HepG2 (cell line): ENCODE measurements around the gene BMERB1. TPM values are rescaled to one million over a fixed set of nuclear protein-coding genes. Genes with fewer than 3 reads are reported as not detected.

ENCODE experiments used
- ARHGAP35 ChIP-seq: sonication (generic); formaldehyde crosslinking; IDR thresholded peaks from 2 replicates; pipeline ENCODE4 v1.9.0; 2022; ENCODE audit warnings: mild to moderate bottlenecking, inconsistent platforms, moderate library complexity, missing genetic modification reagents, borderline replicate concordance
- ETV6 ChIP-seq: sonication (generic); formaldehyde crosslinking; conservative IDR thresholded peaks from 2 replicates; pipeline ENCODE4 v1.4.0; 2020; ENCODE audit warnings: missing genetic modification reagents
- ISL2 ChIP-seq: sonication (generic); formaldehyde crosslinking; IDR thresholded peaks from 2 replicates; pipeline ENCODE4 v1.5.0; 2020; ENCODE audit warnings: missing genetic modification reagents
- SMARCE1 ChIP-seq: fragments of 450-650 bp; IDR thresholded peaks from 2 replicates; pipeline ENCODE4 v1.6.1; 2017; ENCODE audit warnings: borderline replicate concordance
- SP140L ChIP-seq: sonication (generic); formaldehyde crosslinking; IDR thresholded peaks from 2 replicates; pipeline ENCODE4 v1.4.0; 2020; ENCODE audit warnings: missing genetic modification reagents, borderline replicate concordance
- UBTF ChIP-seq: sonication (generic); formaldehyde crosslinking; IDR thresholded peaks from 2 replicates; pipeline ENCODE4 v1.4.0; 2020; ENCODE audit warnings: mild to moderate bottlenecking, missing genetic modification reagents
- ZNF280B ChIP-seq: sonication (generic); formaldehyde crosslinking; IDR thresholded peaks from 2 replicates; pipeline ENCODE4 v1.5.0; 2020; ENCODE audit warnings: missing genetic modification reagents, mild to moderate bottlenecking, borderline replicate concordance
- ZNF570 ChIP-seq: sonication (generic); formaldehyde crosslinking; IDR thresholded peaks from 2 replicates; pipeline ENCODE4 v1.4.0; 2020; ENCODE audit warnings: mild to moderate bottlenecking, missing genetic modification reagents, borderline replicate concordance
- ZNF737 ChIP-seq: sonication (generic); formaldehyde crosslinking; IDR thresholded peaks from 2 replicates; pipeline ENCODE4 v1.5.0; 2020; ENCODE audit warnings: missing genetic modification reagents, mild to moderate bottlenecking, borderline replicate concordance
- ZNF883 ChIP-seq: sonication (generic); formaldehyde crosslinking; IDR thresholded peaks from 2 replicates; pipeline ENCODE4 v1.5.1; 2020; ENCODE audit warnings: mild to moderate bottlenecking, missing genetic modification reagents; ENCODE audit errors: not compliant biosample characterization
- polyA plus RNA-seq, 8 experiments: library from polyadenylated mRNA; depleted of rRNA in 3 of 8; stranded (reverse) in 7 of 8; unstranded in 1 of 8; fragments of >200 nt; fragmentation: Illumina TruSeq in 4 of 8; extraction: Trizol in 4 of 8; gene quantifications; 2 replicates each; pipeline versions ENCODE4 v1.2.1 to v1.2.3, GENCODE V29; 2011 to 2016; ENCODE audit warnings: low read depth in 4 of 8, missing spikeins in 1 of 8, mixed read lengths in 1 of 8; ENCODE audit not compliant: insufficient read depth in 1 of 8
- total RNA-seq, 5 experiments: library from RNA; depleted of rRNA; stranded (reverse); fragments of >200 nt; fragmentation: Illumina TruSeq; extraction: Trizol; gene quantifications; 2 replicates each; pipeline ENCODE4 v1.2.3, GENCODE V29; 2016; ENCODE audit warnings: low read depth in 1 of 5

BMERB1 gene
- total and polyA plus RNA-seq, 2 of the 13 experiments (the other 11 are each of a cell fraction or from before 2014, with no cell fraction given): 1.4 TPM

GRCh38 chr16:15631730-15632409 is 197.5 kb downstream of the BMERB1 start (continued):
- TF ChIP-seq UBTF (CRISPR knock-in tag) (no peak), ISL2 (CRISPR knock-in tag) (no peak), ZNF883 (CRISPR knock-in tag) (no peak), ARHGAP35 (CRISPR knock-in tag) (no peak), SMARCE1 (no peak), ETV6 (CRISPR knock-in tag) (no peak), ZNF737 (CRISPR knock-in tag) (no peak), ZNF280B (no peak), ZNF570 (CRISPR knock-in tag) (no peak), SP140L (CRISPR knock-in tag) (no peak)
- TF ChIP-seq, all 625 proteins: peak for 0
